Astrocyte of the spinal cord (primary cell): Measurements from ENCODE around the gene EIF6.

ENCODE experiments used
- DNase-seq: peaks from one replicate; pipeline ENCODE4 v3.0.0; 2011; ENCODE audit warnings: low read depth, low spot score
- H3K4me3 ChIP-seq: 2 replicates; pipeline ENCODE4 v1.5.1; 2011; ENCODE audit warnings: low read depth, mild to moderate bottlenecking, low read length, moderate library complexity
- in situ Hi-C: cut with HindIII; loops from 2 replicates; pipeline ENCODE4 v1.10.0; 2017; ENCODE audit warnings: low sequenced_read_pairs
- TF ChIP-seq, protein P1 (sequence below): IDR thresholded peaks from 2 replicates; pipeline ENCODE4 v1.5.1; 2012; ENCODE audit warnings: low read depth, mild to moderate bottlenecking, low read length, inconsistent platforms

EIF6 gene

DNA sequence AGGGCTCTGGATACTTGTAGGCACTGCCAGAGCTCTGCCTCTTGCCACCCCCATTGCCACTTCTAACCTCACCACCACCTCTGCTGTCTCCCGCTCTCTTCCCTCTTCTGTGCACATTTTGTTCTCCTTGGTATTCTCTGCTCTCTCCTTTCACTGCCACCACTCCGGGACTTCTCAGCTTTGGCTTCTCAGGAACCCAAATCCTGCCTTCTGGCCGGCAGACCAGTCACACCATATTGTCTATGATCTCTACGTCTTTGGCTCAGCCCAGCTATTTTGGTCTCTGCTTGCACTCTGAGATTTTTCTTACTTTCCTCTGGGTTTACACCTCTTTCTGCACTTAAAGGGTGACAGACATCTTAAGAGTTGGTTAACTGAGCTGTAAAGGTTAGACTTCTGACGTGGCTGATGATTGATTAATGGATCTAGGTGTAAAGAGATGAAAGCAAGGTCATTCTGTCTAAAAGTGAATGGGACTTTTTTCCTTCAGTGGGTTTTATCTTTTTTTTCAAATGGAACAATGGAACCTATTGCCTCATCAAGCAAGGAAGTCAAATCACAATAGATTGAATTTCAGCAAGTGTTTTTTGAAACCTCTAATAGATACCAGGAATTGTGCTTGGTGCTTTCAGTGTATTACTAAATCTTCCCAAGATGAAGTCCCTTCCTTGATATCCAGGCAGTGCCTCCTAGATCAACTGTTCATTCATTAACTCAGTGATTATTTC, 44.3 kb downstream of the EIF6 start:
- in situ Hi-C loops, result no loop called here
- TF ChIP-seq, protein P1, sequence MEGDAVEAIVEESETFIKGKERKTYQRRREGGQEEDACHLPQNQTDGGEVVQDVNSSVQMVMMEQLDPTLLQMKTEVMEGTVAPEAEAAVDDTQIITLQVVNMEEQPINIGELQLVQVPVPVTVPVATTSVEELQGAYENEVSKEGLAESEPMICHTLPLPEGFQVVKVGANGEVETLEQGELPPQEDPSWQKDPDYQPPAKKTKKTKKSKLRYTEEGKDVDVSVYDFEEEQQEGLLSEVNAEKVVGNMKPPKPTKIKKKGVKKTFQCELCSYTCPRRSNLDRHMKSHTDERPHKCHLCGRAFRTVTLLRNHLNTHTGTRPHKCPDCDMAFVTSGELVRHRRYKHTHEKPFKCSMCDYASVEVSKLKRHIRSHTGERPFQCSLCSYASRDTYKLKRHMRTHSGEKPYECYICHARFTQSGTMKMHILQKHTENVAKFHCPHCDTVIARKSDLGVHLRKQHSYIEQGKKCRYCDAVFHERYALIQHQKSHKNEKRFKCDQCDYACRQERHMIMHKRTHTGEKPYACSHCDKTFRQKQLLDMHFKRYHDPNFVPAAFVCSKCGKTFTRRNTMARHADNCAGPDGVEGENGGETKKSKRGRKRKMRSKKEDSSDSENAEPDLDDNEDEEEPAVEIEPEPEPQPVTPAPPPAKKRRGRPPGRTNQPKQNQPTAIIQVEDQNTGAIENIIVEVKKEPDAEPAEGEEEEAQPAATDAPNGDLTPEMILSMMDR, result no peak

DNA sequence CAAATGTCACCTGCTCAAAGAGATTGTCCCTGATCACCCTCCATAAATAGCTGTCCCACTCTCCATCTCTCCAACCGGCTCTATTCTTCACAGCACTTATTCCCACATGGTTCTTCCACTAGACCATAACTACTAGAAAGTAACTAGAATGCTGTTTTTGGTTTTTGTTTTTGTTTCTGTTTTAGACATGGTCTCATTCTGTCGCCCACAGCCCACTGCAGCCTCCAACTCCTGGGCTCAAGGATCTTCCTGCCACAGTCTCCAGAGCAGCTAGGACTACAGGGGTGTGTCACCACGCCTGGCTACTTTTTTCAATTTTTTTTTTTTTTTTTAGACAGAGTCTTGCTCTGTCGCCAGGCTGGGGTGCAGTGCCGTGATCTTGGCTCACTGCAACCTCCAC, 45.8 kb downstream of the EIF6 start:
- TF ChIP-seq, protein P1, result no peak
- in situ Hi-C loops, result no loop called here
- H3K4me3 ChIP-seq, result no peak overlapping the region
- DNase-seq, result no peak

More for the DNA sequence above, 44.3 kb downstream of the EIF6 start:
- no peak overlapping the region for H3K4me3 ChIP-seq
- no peak for DNase-seq

- H3K4me3 ChIP-seq, result no peak overlapping the region
- in situ Hi-C loops, result no loop called here
- DNase-seq, result no peak
- TF ChIP-seq, protein P1, result no peak
These were observed 46.4 kb downstream of the EIF6 start for GRCh38 chr20:35238170-35238569.

DNA sequence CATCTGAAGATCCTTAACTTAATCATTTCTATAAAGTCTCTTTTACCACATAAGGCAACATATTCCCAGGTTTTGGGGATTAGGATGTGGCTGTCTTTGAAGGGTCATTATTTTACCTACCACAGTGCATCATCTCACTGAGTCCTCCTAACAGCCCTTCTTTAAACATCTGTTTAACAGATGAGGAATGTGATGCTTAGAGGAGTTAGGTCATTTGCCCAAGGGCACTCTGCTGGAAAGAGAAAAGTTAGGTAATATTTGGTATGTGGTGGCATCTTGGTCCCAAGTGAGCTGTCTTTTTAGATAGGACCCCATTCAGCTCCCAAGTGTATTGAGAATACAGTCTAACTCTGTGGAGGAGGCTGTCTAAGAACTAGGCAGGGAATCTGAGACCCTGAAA, 47.1 kb downstream of the EIF6 start:
- TF ChIP-seq, protein P1, result no peak
- DNase-seq, result no peak
- in situ Hi-C loops, result no loop called here
- no peak overlapping the region for H3K4me3 ChIP-seq

- in situ Hi-C loops, result no loop called here
These were observed 48.7 kb downstream of the EIF6 start for GRCh38 chr20:35235881-35236280.

GRCh38 chr20:35232575-35232974, 52.0 kb downstream of the EIF6 start:
- in situ Hi-C loops, result no loop called here
- no peak overlapping the region for H3K4me3 ChIP-seq
- TF ChIP-seq, protein P1, result no peak
- peak; percentile 76 for DNase-seq

More at GRCh38 chr20:35235881-35236280, 48.7 kb downstream of the EIF6 start:
- no peak for DNase-seq
- TF ChIP-seq, protein P1, result no peak
- H3K4me3 ChIP-seq, result no peak overlapping the region
